Ureter (tissue), 1 donor: ENCODE data around the gene TRIM36. TPM values are rescaled to one million over a fixed set of nuclear protein-coding genes. Genes with fewer than 3 reads are reported as not detected.
A peak's percentile ranks its signal among the peaks of the same experiment; 100 is the strongest.

Experiments
- DNase-seq: peaks from one replicate; pipeline ENCODE4 v3.0.0-alpha.2; 2020; ENCODE audit warnings: low spot score
- total RNA-seq: library from RNA; stranded (reverse); gene quantifications from one replicate; pipeline ENCODE4 v1.2.4, GENCODE V29; 2023
- donor health status: DM: yes; HTN: yes; CAD: no.

Gene TRIM36, protein sequence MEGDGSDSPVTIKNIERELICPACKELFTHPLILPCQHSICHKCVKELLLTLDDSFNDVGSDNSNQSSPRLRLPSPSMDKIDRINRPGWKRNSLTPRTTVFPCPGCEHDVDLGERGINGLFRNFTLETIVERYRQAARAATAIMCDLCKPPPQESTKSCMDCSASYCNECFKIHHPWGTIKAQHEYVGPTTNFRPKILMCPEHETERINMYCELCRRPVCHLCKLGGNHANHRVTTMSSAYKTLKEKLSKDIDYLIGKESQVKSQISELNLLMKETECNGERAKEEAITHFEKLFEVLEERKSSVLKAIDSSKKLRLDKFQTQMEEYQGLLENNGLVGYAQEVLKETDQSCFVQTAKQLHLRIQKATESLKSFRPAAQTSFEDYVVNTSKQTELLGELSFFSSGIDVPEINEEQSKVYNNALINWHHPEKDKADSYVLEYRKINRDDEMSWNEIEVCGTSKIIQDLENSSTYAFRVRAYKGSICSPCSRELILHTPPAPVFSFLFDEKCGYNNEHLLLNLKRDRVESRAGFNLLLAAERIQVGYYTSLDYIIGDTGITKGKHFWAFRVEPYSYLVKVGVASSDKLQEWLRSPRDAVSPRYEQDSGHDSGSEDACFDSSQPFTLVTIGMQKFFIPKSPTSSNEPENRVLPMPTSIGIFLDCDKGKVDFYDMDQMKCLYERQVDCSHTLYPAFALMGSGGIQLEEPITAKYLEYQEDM
- total RNA-seq = 0.62 TPM

DNA sequence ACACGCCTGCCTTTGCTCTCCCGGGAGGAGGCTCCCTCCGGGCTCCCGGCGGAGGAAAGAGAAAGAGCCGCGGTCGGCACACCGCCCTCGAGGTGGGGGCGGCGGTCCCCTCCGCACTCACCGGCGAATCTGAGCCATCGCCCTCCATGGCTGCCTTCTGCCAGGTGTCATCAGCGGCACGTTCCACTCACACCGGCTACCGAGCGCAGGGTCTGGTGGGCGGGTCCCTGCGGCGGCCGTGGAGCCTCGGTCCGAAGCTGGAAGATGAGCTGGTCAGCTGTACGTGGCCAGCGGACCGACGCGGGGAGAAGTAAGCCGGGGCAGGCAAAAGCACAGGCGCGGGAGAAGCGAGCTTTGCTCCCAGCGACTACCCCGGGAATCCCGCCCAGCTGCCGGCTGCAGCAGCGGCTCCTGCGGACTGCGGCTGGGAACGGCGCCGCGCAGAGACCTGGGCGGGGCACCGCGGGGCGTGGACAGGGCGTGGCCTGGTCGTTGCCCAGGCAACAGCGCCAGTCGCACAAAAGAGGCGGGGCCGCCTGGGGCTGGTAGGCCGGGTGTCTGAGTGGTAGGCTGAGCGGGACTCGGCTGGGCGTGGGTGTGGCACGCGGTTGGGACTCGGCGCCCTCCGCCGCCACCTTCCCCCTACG is at the start of gene TRIM36:
Gene TRIM36 (minus strand): TSS at position 422 of the 647 bp plus-strand sequence. CDS start 274 bp downstream, at position 148.
- peak; percentile 92 for DNase-seq

DNA sequence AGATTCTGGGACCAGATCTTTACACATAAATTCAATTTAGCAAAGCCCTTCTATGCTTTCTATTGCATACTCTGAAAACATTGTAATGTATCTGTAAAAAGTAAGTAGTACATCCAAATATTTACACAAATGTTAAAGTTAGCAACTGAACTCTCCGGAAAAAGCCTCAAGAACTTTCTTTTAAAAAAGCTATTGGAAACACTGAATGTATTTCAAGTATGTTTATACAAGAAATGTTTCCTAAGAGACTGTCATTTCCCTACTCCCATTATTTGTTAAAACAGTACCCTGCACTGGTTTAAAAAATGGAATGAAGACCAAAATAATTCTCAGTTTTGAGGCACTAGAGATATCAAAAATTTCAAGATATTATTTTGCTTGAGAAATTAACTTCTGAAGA is 44.8 kb upstream of the TRIM36 start:
- no peak for DNase-seq

DNA sequence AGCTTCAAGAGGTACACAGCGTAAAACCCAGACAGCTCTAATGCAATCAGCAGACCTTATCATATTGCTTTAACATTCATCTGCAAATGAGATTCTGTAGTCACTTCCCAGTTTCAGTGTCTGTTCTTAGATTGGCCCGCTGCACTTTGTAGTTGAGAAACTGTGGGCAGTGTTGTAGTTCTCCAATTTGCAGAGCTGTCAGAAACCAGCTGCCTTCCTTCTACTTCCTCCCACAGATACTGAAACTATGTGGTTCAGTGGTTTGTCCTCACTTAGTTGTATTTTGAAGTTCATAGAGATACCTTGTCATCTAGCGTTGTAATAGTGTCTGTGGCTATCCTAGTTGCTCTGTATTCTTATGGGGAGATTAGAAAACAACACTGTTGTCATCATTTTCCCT is 39.6 kb upstream of the TRIM36 start:
- DNase-seq = no peak

DNA sequence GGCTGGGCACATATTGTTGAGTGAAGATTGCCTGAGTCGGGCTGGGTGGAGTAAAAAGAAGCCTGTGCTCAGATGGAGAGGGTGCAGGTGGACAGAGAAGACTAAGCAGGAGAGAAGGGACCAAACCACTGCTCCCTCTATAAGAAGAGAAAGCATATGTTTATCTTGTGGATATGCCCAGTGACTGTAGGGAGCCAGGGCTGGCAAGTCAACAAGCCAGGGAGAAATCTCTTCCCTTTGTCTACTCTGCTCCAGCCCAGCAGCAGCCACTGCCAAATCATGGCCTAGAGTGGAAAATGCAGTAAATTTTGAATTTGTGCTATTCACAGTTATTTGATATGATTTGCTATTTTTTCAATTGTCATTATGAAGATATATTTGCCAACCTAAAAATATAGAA is 33.2 kb upstream of the TRIM36 start:
- DNase-seq = no peak

DNA sequence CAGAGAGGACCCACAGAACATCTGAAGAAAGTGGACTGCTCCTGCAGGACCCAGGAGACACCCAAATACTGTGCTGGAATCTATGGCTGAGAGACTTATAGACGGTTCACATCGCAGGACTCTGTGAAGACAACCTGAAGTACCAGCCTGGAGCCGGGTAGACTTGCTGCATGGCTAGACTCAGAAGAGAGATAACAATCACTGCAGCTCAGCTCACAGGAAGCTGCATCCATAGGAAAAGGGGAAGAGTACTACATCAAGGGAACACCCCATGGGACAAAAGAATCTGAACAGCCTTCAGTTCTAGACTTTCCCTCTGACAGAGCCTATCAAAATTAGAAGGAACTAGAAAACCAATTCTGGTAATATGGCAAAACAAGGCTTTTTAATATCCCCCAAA is 26.5 kb upstream of the TRIM36 start:
- DNase-seq = no peak

DNA sequence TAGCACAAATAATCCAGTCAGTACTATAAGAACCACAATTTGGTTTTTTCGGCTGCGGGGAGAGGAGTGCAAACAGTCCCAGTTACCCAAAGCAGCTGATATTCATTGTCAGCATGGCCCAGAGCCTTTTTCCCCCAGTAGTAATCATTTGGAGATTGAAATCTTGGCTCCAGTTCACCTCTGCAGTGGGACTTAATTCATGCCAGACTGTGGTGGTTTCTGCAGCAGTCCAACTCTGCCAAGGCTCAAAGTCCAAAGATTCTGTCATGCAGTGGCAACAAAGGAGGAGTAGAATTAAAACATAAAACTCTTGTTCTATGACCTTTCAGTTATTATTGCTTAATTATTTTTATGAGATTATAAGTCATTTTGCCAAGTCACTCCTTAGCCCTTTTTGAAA is 25.0 kb upstream of the TRIM36 start:
- no peak for DNase-seq

DNA sequence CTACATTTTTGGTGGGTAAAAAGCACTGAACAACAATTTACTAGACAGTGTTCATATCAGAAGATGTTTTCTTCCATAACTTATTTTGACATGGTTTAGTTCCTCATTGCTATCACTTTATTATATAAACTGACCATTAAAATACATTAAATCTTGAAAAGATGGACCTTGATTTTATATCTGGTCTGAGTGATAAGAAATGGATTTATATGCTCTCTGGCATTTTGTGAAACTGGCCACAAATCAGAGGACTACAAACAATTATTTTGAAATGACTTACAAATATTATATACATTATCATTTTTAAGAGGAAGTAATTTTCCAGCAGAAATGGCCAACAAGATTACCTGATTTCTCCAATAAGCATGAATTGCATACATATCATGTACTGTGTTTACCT is 23.6 kb upstream of the TRIM36 start:
- DNase-seq = no peak

DNA sequence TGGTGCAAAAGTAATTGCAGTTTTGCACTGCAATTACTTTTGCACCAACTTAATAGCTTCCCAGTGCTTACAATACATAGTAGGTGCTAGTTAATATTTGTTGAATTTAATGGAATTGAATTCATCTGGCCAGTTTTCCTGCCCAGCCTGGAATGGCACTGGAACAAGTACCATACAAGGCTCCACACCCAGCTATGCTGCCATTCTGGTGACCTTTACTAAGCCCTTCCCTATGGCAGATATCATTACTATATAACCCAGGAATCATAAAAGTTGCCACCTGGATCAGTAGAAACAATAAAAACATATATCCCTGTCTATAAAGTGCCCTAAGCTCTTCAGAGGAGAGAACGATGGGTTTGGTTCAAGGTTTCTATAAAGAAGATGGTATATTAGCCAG is 22.4 kb upstream of the TRIM36 start:
- no peak for DNase-seq

DNA sequence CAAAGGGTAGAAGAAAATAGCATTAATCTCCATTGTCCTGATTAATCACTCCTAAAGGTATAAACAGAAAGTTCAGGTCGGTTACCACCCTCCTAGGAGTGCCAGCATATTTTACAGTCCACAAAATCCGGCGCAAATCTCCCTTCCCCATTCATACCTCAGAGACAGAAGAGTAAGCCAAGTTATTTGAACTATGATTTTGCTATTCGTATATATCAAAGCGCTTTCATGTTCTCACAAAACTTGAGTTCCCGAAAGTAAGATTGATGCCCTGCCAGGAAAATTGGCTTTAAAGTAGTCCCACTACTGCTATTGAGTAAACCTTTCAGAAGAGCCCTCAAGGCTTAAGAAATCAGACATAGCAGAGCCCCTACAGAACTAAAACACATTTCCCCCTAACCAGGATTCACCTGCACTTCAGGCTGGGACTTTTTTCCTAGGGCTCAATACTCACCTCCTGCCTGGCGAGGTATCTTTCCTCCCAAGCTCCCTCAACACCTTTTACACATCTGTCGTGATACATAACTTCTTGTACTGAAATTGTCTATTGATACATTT is 21.8 kb upstream of the TRIM36 start:
- DNase-seq = no peak

DNA sequence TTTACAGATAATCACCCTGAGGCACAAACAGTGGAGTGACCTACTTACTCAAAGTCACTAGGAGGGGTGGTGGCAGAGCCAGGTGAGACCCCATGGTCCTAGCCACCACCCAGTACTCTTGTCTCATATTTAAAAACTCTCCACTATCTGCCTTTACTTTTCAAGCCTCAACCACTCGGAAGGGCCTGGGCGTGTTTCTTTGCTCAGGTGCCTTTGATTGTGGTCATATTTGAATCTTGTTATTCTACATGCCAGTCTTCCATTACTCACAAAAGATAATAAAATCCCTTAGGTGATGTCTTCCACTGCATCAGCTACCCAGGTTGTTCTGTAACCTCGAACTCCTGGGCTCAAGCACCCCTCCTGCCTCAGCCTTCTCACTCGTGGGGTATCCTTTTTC is 20.7 kb upstream of the TRIM36 start:
- no peak for DNase-seq

DNA sequence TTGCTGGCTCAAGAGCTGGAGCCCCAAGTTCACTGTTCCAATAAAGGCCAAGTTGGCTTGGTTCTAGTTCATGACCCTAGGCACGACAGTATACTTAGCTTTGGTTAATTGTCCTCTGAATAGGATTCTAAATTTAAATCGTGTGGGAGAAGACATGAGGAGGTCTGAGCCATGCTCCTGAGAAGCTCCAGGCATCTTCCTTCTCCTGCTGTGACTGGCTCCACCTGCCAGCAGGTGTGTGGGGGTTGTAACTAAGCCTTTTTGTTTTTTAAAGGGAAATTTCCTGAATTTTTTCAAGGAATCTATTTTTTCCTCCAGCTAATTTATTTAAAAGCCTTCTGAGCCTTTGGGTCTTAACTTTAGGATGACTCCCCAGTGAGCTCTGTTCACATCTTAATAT is 20.2 kb upstream of the TRIM36 start:
- no peak for DNase-seq

DNA sequence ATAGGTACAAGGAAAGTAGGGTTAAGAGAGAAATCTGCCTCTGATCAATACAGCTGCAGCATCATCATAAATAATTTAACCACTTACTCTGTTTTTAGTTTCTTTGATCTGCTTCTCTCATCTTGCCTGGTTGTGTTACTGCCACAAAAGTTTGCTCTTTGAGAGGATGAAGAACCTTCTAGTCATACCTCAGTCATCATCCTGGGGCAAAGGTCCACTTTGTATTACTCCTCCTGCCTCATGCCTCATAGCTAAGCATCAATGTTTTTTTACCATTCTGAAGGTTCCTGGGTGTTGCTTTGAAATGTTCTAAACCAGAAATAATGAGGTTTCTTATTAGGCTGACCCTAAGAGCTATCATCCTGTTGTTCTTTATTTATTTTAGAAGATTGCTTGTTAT is 17.1 kb upstream of the TRIM36 start:
- DNase-seq = no peak

DNA sequence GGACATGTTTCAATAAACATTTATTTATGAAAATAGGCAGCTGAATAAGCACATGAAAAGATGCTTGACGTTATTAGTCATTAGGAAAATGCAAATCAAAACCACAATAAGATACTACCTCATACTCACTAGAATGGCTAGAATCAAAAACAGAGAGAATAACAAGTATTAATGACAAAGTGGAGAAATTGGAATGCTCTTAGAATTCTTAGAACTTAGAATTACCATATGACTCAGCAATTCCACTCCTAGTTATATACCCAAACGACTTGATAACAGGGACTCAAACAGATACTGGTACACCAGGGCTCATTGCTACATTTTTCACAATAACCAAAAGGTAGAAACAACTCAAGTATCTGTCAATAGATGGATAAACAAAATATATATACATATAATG is 15.1 kb upstream of the TRIM36 start:
- no peak for DNase-seq

DNA sequence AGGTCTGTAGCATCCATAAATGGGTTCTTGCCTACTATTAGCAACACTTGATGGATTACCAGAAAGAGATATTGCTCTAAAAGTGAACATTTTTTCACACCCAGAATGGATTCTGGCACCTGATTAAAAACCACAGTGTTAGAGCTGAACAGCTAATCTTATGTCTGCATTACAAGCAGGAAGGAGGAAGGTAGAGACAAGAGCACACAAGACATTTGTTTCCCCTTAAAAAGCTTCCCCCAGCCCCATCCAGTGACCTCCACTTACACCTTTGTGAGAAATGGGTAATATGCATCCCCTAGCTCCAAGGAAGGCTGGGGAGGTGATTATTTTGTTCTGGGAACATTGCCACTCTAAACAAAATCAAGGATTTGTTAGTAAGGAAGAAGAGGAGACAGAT is 12.0 kb upstream of the TRIM36 start:
- no peak for DNase-seq

DNA sequence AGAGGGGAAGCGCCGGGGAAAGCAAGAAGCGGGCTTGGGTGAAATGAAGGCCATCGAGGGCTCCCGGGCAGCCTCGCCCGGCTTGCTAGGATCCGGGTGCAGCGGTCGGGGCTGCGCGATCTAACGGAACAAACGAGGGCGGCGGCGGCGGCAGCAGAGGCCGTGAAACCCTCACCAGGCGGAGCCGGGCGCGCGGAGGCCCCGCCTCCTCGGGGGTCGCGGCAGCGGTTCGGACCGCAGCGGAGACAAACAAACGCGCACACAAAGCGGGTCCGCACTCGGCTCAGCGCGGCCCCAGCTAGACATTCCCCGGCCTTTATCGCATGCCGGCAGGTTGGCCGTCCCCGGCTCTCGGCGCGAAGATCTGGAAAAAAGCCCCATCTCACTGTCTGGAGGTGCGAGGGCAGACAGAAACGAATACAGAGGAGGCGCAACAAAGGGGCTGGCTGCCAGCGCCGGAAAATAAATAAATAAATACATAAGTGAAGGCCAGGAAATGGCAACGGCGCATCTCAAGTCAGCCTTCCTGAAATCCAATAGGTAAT is 10.5 kb upstream of the TRIM36 start:
- DNase-seq = no peak

DNA sequence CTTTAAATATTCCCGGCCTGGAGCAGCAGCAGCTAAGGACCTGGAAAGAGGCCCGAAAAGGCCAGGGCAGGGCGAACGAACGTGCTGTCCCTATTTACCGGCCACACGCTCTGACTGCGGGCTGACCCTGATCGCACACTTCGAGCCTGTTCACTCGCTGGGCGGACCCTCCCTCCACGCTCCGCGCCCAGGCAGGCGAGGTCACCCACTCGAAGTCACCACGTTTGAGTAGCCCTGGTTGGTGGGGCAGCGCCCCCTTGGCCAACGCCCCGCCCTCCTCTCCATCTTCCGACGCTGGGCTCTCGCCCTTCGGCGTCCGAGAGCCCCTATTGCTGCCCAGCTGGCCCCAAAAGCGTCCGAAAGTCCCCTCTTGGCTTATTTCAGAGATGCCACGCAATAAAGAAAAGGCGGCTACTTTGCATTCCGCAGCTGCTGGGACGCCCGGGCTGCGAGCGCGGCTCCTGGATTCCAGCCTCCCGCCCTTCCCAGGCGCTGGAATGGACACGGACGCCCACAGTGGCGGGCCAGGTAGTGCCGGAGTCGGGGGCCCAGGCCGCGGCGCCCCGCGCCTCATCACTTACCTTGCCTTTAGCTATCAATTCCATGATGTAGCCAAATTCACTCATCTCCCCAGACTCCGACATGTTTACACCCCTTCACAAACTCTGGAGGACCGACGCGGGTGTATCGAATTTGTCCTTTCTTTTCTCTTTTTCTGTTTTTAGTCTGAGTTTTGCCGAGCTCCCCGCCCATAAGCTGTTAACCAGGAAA is 9.9 kb upstream of the TRIM36 start:
- no peak for DNase-seq

DNA sequence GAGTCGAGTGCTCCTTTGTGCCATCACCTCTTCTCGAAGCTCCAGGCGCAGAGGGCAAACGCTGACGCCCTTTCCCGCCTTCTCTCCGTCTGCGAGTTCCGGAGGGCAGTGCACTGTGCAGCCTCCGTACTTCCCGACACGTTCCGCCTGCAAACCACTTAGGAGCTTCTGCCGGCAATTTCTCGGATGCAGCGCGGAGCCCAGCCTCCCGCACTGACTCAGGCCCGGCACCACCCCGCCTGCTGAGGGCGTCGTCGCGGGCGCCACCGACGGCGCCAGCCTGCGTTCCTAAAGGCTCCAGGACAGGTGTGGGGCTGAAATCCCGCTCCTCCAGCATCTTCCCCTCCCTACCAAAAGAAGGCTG is 9.3 kb upstream of the TRIM36 start:
- no peak for DNase-seq

DNA sequence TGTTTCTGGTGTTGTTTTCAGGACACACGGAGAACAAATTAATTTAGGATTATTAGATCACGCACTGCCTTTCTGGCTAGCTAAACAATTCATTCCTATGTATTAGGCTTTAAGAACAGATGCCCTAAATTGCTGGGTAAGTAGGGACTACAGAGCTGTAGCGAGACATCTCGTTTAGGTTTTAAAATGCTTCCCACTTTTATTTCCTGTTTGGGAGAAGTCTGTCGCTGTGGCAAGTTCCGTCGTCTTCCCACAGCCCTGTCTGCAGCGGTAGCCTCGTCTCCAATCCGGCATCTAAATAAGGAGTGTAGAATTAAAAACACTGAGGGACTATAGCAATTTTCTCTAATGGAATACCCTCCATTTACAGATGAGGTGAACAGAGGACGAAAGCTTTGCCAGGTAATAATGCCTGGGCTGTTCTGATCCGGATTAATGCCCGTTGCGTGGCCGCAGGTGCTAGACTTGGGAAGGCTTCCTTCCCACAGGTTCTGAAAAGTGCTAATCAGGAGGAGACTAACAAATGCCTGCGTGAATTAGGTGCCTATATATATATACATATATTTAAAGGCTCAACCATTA is 1.3 kb upstream of the TRIM36 start:
- DNase-seq = no peak

DNA sequence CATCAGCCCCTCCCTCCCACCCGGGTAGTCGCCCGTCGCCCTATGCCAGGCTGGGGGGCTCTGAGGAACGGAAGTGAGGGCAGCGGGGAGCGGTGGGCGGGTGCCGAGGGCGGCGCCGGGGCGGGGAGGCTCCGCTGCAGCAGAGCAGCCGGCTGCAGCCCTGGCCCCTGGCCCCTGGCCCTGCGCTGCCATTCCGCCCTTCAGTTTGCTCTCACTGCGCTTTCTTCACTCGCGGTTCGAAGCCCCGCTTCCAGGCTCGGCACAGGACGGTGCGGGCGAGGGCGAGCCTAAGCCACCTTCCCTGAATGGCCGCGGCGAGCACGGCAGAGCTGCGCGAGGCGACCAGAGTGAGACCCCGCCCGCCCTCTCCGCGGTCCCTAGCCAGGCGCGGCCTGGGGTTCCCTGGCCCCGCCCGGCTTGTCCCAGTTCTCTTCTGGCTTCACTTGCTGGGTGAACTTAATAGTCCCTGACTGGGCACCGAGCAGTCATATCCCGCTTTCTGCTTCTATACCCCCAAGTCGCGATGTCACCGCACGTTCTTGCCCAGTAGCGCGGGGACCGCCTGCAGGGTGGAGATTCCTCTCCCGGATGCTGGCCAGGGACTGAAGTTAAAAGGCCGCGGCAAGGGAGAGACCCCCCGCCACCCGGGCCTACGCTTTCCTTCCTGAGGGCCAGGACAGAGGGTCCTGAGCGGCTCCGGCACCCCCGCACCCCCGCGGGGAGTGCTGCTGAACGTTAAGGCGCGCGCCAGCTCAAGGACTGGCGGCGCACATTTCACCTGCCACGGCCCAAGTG is 623 bp upstream of the TRIM36 start:
- no peak for DNase-seq

DNA sequence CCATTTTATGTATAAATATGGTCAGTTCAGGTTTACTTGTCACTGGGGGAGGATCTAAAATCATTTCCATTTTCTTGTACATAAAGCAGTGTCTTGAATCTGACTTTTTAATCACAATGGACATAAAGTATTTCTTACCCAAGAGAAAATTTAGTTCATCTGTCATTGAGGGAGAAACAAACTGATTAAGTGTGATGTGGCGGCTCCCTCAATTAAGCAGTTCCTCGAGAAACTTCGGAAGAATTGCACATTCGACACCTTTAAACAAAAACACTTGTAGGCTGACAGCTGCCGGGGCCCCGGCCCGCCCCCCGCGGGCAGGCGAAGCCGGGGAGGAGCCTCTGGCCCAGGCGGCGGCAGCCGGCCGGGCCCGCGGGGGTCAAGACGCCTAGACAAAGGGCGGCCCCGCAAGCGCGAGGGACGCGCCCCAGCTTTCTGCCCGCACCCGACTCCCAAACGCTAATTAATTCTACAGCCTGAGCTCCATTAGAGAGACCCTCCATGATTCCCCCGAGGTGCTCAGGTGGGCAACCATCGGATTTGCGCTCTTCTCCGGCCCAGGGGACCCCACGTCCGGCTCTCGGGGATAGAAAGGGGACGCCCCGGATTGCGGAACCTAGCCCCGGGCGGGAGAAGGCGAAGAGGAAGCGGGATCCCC is 750 bp downstream of the TRIM36 start:
- DNase-seq = no peak
